Testis (tissue), 2 donors: ENCODE results near the gene TLE3.
"Not testable (repeated sequence)": the region's sequence is repeated elsewhere in the genome, so short reads cannot be mapped to it uniquely, and the experiment has no call there.

ENCODE experiments used
- POLR2A ChIP-seq: fragments of 450-650 bp; IDR thresholded peaks from one replicate; pipeline ENCODE4 v1.6.1; 2017; ENCODE audit warnings: antibody characterized with exemption, mild to moderate bottlenecking, moderate library complexity
- TF ChIP-seq, protein P1 (sequence below), 3 experiments: fragments of 450-650 bp in 2 of 3; fragments of 200-600 bp in 1 of 3; sonication (generic) in 1 of 3; IDR thresholded peaks; one replicate each; pipeline ENCODE4 v1.5.1; 2016 to 2019; ENCODE audit warnings: antibody characterized with exemption in 3 of 3, mild to moderate bottlenecking in 2 of 3, moderate library complexity in 1 of 3

DNA sequence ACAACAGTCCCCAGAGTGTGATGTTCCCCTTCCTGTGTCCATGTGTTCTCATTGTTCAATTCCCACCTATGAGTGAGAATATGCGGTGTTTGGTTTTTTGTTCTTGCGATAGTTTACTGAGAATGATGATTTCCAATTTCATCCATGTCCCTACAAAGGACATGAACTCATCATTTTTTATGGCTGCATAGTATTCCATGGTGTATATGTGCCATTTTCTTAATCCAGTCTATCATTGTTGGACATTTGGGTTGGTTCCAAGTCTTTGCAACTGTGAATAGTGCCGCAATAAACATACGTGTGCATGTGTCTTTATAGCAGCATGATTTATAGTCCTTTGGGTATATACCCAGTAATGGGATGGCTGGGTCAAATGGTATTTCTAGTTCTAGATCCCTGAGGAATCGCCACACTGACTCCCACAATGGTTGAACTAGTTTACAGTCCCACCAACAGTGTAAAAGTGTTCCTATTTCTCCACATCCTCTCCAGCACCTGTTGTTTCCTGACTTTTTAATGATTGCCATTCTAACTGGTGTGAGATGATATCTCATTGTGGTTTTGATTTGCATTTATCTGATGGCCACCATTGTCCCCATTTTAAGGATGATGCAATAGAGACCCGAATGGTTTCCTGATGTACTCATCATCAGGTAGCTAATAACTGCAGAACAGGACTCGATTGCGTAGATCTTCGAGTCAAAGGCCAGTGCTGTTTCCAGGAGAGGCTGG lies 15.0 kb upstream of the TLE3 start:
- TF ChIP-seq, protein P1, sequence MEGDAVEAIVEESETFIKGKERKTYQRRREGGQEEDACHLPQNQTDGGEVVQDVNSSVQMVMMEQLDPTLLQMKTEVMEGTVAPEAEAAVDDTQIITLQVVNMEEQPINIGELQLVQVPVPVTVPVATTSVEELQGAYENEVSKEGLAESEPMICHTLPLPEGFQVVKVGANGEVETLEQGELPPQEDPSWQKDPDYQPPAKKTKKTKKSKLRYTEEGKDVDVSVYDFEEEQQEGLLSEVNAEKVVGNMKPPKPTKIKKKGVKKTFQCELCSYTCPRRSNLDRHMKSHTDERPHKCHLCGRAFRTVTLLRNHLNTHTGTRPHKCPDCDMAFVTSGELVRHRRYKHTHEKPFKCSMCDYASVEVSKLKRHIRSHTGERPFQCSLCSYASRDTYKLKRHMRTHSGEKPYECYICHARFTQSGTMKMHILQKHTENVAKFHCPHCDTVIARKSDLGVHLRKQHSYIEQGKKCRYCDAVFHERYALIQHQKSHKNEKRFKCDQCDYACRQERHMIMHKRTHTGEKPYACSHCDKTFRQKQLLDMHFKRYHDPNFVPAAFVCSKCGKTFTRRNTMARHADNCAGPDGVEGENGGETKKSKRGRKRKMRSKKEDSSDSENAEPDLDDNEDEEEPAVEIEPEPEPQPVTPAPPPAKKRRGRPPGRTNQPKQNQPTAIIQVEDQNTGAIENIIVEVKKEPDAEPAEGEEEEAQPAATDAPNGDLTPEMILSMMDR (IDR thresholded peaks at IDR 0.05) = not testable (repeated sequence)
- not testable (repeated sequence) for TF ChIP-seq POLR2A
